HS-27A (cell line): Measurements from ENCODE around the gene KRTAP10-11.

Experiments used
- DNase-seq: peaks from one replicate; pipeline ENCODE4 v3.0.0-alpha.2; 2012; ENCODE audit warnings: low read depth, missing footprints

Gene KRTAP10-11

GRCh38 chr21:44695641-44696040 is 49.4 kb downstream of the KRTAP10-11 start:
- DNase-seq, result no peak

DNA sequence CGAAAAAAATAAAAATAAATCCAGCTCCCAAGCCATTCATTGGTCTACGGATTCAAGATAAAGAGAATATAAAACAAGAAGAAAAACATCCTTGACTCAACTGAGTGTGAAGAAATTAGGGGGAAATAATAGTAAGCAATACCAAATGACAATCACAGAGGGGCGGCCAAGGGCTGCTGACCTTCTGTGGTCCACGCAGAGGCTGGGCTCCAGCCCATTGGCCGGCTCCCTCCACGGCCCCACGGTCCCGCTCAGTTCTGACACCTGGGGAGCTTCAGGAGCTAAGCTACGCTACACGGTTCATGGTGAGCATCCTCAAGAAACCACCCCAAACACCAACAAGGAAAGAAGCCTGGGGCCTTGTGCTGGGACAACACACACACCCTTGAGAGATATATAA is 50.4 kb downstream of the KRTAP10-11 start:
- DNase-seq, result no peak
